B cell (primary cell): ENCODE results near the gene GALNT18. TPM values are rescaled to one million over a fixed set of nuclear protein-coding genes. Genes with fewer than 3 reads are reported as not detected.

Source experiments
- ATAC-seq: fragments of 200-7000 bp; cut with Tn5 transposase; one replicate; pipeline ENCODE4 v1.10.0; 2021; ENCODE audit warnings: low read depth, mild to moderate bottlenecking, moderate number of reproducible peaks, moderate library complexity
- CTCF ChIA-PET: fragments of 350-600 bp; sonication (Branson Sonifier 250); formaldehyde crosslinking; loops from one replicate; lab custom pipeline; 2021; ENCODE audit warnings: antibody characterized with exemption, inconsistent platforms; lab: Charles Lee
- POLR2A ChIA-PET: fragments of 350-600 bp; sonication (Branson Sonifier 250); formaldehyde crosslinking; loops from one replicate; lab custom pipeline; 2021; ENCODE audit warnings: antibody characterized with exemption; lab: Charles Lee
- DNase-seq: peaks from one replicate; pipeline ENCODE4 v3.0.0; 2013
- H2AFZ ChIP-seq: 2 replicates; pipeline ENCODE4 v1.6.1; 2012; ENCODE audit warnings: mild to moderate bottlenecking, low read depth, low read length; ENCODE audit not compliant: insufficient read depth, poor library complexity, severe bottlenecking
- H3K27ac ChIP-seq, 2 donors: 1 replicate in 1 of 2; 2 replicates in 1 of 2; pipeline ENCODE4 v1.5.1; 2012 to 2013; ENCODE audit warnings: low read length in 2 of 2, mild to moderate bottlenecking in 2 of 2, moderate library complexity in 1 of 2
- H3K27me3 ChIP-seq, 4 experiments: fragments of 200-600 bp in 1 of 4; sonication (generic) in 1 of 4; replicated peaks in 1 of 4; 1 replicate in 2 of 4; 2 replicates in 2 of 4; pipeline versions ENCODE4 v1.6.1 to v1.7.0; 2013 to 2016; ENCODE audit warnings: low read length in 3 of 4, mild to moderate bottlenecking in 2 of 4, mixed read lengths in 1 of 4, moderate library complexity in 1 of 4; ENCODE audit not compliant: insufficient read depth in 4 of 4, control insufficient read depth in 3 of 4; ENCODE audit errors: control extremely low read depth in 1 of 4
- H3K36me3 ChIP-seq, 2 experiments: replicated peaks in 1 of 2; 1 replicate in 1 of 2; 2 replicates in 1 of 2; pipeline versions ENCODE4 v1.6.1 to v1.7.1; 2013; ENCODE audit warnings: low read length in 1 of 2; ENCODE audit not compliant: insufficient read depth in 2 of 2, control insufficient read depth in 1 of 2; ENCODE audit errors: control extremely low read depth in 1 of 2, extremely low read depth in 1 of 2
- H3K4me1 ChIP-seq, 2 donors: fragments of 200-600 bp in 1 of 2; sonication (generic) in 1 of 2; 1 replicate in 1 of 2; 2 replicates in 1 of 2; pipeline versions ENCODE4 v1.5.1 to v1.6.1; 2013 to 2017; ENCODE audit warnings: low read length in 2 of 2; ENCODE audit not compliant: control insufficient read depth in 2 of 2, insufficient read depth in 2 of 2
- H3K4me2 ChIP-seq: replicated peaks from 2 replicates; pipeline ENCODE3; 2012; ENCODE audit warnings: mild to moderate bottlenecking, low read depth, low read length; ENCODE audit not compliant: poor library complexity, severe bottlenecking
- H3K4me3 ChIP-seq, 5 experiments: fragments of 200-600 bp in 1 of 5; sonication (generic) in 1 of 5; 1 replicate in 3 of 5; 2 replicates in 2 of 5; pipeline versions ENCODE4 v1.5.1 to v1.7.0; 2011 to 2016; ENCODE audit warnings: low read length in 4 of 5, mild to moderate bottlenecking in 4 of 5, low read depth in 2 of 5, control low read depth in 1 of 5, moderate library complexity in 1 of 5; ENCODE audit not compliant: insufficient read depth in 1 of 5; ENCODE audit errors: control extremely low read depth in 1 of 5, extremely low read depth in 1 of 5
- H3K79me2 ChIP-seq: fragments of 200-600 bp; sonication (generic); one replicate; pipeline ENCODE4 v1.6.0; 2016; ENCODE audit warnings: low read length; ENCODE audit not compliant: control insufficient read depth, insufficient read depth
- H3K9ac ChIP-seq: fragments of 200-600 bp; sonication (generic); 2 replicates; pipeline ENCODE4 v1.6.1; 2017; ENCODE audit warnings: mild to moderate bottlenecking, low read length, moderate library complexity
- H3K9me3 ChIP-seq, 3 donors: one replicate each; pipeline versions ENCODE4 v1.6.1 to v1.7.1; 2013; ENCODE audit warnings: low read length in 2 of 3; ENCODE audit not compliant: control insufficient read depth in 2 of 3, insufficient read depth in 1 of 3; ENCODE audit errors: control extremely low read depth in 1 of 3
- H4K20me1 ChIP-seq: 2 replicates; pipeline ENCODE4 v1.6.0; 2012; ENCODE audit warnings: mild to moderate bottlenecking, low read length; ENCODE audit not compliant: insufficient read depth, control insufficient read depth, poor library complexity, severe bottlenecking
- H3K27ac Mint-ChIP-seq: one replicate; pipeline ENCODE4 v1.8.0; 2021; ENCODE audit warnings: mixed read lengths
- H3K27me3 Mint-ChIP-seq: one replicate; pipeline ENCODE4 v1.8.0; 2021; ENCODE audit warnings: mixed read lengths
- H3K4me1 Mint-ChIP-seq: one replicate; pipeline ENCODE4 v1.8.0; 2021; ENCODE audit warnings: mixed read lengths
- H3K4me3 Mint-ChIP-seq: one replicate; pipeline ENCODE4 v1.8.0; 2021; ENCODE audit warnings: mixed read lengths
- H3K9me3 Mint-ChIP-seq: one replicate; pipeline ENCODE4 v1.8.0; 2022; ENCODE audit warnings: mixed read lengths; ENCODE audit not compliant: insufficient read depth
- CTCF ChIP-seq: fragments of 200-600 bp; IDR thresholded peaks from one replicate; pipeline ENCODE4 v1.8.0; 2022; ENCODE audit warnings: antibody characterized with exemption, mild to moderate bottlenecking
- EZH2 ChIP-seq: IDR thresholded peaks from 2 replicates; pipeline ENCODE4 v1.6.1; 2012; ENCODE audit warnings: borderline replicate concordance, low read depth, mild to moderate bottlenecking, moderate library complexity, low read length; ENCODE audit not compliant: insufficient read depth, poor library complexity, severe bottlenecking
- WGBS: methylation state at CpG from one replicate; pipeline ENCODE4 v1.1.5; 2013; ENCODE audit warnings: missing lambda C conversion rate; ENCODE audit not compliant: insufficient coverage; 5-methylcytosine and 5-hydroxymethylcytosine counted together
- intact Hi-C: fragments of 100-400 bp; cut with micrococcal nuclease; formaldehyde crosslinking; loops from one replicate; pipeline ENCODE4 v1.10.0; 2022
- polyA plus RNA-seq: library from polyadenylated mRNA; depleted of rRNA; stranded (reverse); fragments of >200 nt; gene quantifications from 2 replicates; pipeline ENCODE4 v1.2.3, GENCODE V29; 2012
- total RNA-seq, 2 donors: library from RNA; stranded (reverse); fragments of 120-200 nt in 1 of 2; gene quantifications; 1 replicate in 1 of 2; 2 replicates in 1 of 2; pipeline versions ENCODE4 v1.2.3 to v1.2.4, GENCODE V29; 2013 to 2022

The GALNT18 gene
- total and polyA plus RNA-seq, 2 donors (not counting 1 experiment from before 2014, with no cell fraction given): not detected

GRCh38 chr11:11607772-11608171, 14.0 kb downstream of the GALNT18 start:
- no peak overlapping the region for H3K4me3 ChIP-seq
- Mint-ChIP-seq H3K9me3 (no peaks in the 10 kb centered on the region), H3K27ac (no peak overlapping the region), H3K4me3 (no peak overlapping the region), H3K27me3 (peaks cover 24% of the 10 kb centered on the region), H3K4me1 (no peaks in the 10 kb centered on the region)
- CTCF ChIA-PET: interaction anchor here (0.8 kb wide), 1 partner anchor 12 kb away, joined by 3 read pairs; no protein-coding TSS in a partner anchor
- H2AFZ ChIP-seq: no peak overlapping the region
- H4K20me1 ChIP-seq: no peaks in the 10 kb centered on the region
- H3K27me3 ChIP-seq: no peaks in the 10 kb centered on the region
- ATAC-seq (no peak), DNase-seq (no peak)
- no peaks in the 10 kb centered on the region for H3K4me1 ChIP-seq
- H3K27ac ChIP-seq: no peak overlapping the region
- intact Hi-C loops: no loop called here
- no peak for TF ChIP-seq CTCF
- TF ChIP-seq EZH2: no peak
- no peaks in the 10 kb centered on the region for H3K36me3 ChIP-seq
- H3K9ac ChIP-seq: no peak overlapping the region
- POLR2A ChIA-PET: no interaction called here
- no peak overlapping the region for H3K4me2 ChIP-seq
- H3K79me2 ChIP-seq: no peaks in the 10 kb centered on the region
- 80% methylated on average over 1 of the region's 2 CpGs for WGBS
- no peaks in the 10 kb centered on the region for H3K9me3 ChIP-seq

- CTCF ChIA-PET: no interaction called here
- peaks cover 25% of the 10 kb centered on the region for H3K27me3 Mint-ChIP-seq
- H3K27ac Mint-ChIP-seq: no peak overlapping the region
Observed at GRCh38 chr11:11605821-11606450, 15.9 kb downstream of the GALNT18 start.

More at GRCh38 chr11:11605821-11606450, 15.9 kb downstream of the GALNT18 start:
- H3K4me3 Mint-ChIP-seq: no peak overlapping the region
- intact Hi-C loops: no loop called here
- ATAC-seq (no peak), DNase-seq (no peak)
- H3K9me3 Mint-ChIP-seq: peaks cover 3% of the 10 kb centered on the region
- Histone ChIP-seq H3K9me3 (no peaks in the 10 kb centered on the region), H3K4me2 (no peak overlapping the region), H3K79me2 (no peaks in the 10 kb centered on the region), H3K9ac (no peak overlapping the region), H2AFZ (no peak overlapping the region), H3K27me3 (peaks cover 0 to 7% (median 0%) of the 10 kb centered on the region in 4 experiments), H3K27ac (no peak overlapping the region), H3K4me1 (no peaks in the 10 kb centered on the region), H3K36me3 (no peaks in the 10 kb centered on the region), H4K20me1 (no peaks in the 10 kb centered on the region), H3K4me3 (no peak overlapping the region)
- POLR2A ChIA-PET: no interaction called here
- no peaks in the 10 kb centered on the region for H3K4me1 Mint-ChIP-seq
- TF ChIP-seq CTCF (no peak), EZH2 (no peak)
- 91% methylated on average over 4 of the region's 5 CpGs for WGBS
